Measurements from ENCODE around the gene RPL34.
"Not testable (repeated sequence)": the region's sequence is repeated elsewhere in the genome, so short reads cannot be mapped to it uniquely, and the experiment has no call there.

The RPL34 gene

DNA sequence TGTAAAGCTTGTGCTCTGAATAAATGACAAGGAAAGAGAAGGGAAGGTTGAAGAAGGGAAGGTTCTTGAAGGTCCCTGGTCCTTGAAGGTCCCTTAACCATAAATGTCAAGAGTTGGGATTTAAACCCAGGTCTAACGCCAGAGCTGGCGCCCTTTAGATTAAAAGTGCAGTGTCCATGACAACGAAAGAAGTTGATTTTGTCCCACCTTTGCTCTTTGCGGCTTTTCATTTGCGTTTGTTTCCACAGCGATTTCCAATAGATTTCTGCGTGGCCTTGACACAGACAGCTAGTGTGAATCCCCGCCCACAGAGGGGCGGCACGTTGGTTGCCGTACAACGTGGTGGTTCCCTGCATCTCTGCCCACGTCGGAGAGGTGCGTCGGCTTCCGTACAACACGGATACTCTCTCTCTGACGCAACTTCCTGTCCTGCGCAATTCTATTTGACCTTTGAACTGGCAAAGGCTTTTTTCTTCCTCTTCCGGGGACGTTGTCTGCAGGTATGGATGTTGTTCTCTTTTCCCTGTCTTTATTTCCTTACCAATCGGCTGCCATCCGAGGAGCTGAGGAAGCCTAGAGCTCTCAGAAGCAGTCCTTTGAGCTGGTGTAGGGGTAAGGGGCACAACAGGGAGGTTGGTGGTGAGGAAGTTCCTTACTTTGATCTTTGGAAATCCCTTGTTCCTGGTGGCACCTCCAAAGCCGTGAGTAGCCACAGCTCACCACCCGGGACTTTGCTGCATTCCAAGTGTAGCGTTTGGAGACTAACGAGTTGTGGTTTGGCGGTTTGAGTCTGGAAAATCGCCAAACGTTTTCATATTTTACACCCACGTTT, at the start of gene RPL34:
Gene RPL34 (plus strand): TSS at position 476 of the 832 bp plus-strand sequence. CDS start 1,384 bp downstream, outside the sequence.
- peak; percentile 89 for DNase-seq (ENCODE audit: low read depth)

DNA sequence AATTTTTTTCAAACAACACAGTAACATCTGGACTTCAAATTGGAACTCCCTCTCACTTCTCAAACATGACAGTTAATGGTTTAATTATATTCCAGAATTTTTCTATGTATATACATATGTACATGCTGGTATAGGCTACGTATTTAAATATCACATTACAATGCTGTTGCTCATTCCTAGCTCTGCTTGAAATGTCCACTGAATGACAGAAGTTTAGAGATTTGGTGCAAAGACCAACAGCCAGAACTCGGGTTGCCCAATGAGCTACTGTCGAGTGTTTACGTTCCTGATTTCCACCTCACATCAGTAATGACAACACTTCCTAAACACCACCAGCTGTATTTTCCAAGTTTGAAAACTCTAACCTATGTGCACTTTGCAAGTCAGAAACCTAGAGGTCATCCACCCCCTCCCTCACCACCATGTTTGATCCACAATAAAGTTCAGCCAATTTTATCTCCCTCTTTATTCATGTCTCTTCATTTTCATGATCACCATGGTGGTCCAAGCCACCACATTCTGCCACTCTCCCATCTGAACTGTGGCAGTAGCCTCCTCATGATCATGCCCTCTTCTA, 49.3 kb upstream of the RPL34 start:
- DNase-seq (ENCODE audit: low read depth) = peak; percentile 89

DNA sequence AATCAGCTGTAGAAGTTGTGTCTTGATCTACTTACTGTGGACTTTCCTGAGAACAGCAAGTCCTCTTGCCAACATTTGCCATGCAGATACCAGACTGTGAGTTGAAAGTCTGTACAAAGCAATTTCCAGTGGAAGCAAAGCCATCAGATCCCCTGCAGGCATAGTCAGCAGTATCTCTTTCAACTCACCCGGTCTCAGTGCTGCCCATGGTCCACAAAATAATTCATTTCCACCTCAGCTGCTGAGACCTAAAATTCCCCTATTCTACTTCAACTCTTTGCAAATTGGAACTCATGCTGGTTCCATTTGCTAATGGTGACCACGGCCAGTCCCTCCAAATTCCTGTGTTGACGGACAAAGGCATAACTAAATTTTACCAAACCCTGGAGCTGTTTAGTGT, 46.0 kb upstream of the RPL34 start:
- DNase-seq (ENCODE audit: low read depth) = no peak

GRCh38 chr4:108581083-108581482, 39.3 kb upstream of the RPL34 start:
- DNase-seq (ENCODE audit: low read depth) = no peak

GRCh38 chr4:108586778-108587177, 33.6 kb upstream of the RPL34 start:
- no peak for DNase-seq (ENCODE audit: low read depth)

DNA sequence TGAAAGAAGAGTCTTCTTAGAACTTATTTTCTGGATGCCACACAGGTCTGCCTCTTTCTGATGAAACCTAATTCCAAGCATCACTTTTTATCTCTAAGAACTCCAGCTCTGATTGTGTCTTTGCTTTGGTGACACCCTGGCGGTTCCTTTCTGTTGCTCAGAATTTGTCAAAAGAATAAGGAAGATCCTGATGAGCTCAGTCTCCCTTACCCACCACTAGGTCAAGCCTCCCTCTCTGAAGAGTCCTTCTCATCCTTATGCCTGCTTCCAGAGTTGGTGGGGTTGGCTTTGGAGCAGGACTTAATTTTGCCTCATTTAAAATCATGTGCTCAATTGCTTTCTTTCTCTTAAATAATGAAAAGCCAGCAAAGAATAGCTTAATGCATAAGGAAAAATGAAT, 31.5 kb upstream of the RPL34 start:
- no peak for DNase-seq (ENCODE audit: low read depth)

- no peak for DNase-seq (ENCODE audit: low read depth)
Measured at GRCh38 chr4:108589961-108590360, 30.4 kb upstream of the RPL34 start.

DNA sequence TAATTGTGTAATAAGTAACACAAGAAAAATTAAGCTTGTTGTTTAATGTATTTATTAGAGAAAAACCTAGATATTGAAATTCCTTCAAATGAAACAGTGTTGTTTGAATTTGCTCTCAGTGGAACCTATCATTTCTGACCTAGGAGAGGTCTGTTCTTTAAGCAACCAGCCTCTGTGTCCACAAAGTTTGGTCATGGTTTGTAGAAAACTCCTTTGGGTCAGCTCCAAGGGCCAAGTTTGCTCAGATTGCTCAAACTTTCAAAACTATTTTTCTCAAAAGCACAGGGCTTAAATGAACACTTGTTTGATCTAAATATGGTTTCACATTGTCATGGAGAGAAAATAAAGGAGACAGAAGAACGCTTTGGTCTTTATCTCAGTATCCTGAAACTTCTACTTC, 29.6 kb upstream of the RPL34 start:
- DNase-seq (ENCODE audit: low read depth) = no peak

DNA sequence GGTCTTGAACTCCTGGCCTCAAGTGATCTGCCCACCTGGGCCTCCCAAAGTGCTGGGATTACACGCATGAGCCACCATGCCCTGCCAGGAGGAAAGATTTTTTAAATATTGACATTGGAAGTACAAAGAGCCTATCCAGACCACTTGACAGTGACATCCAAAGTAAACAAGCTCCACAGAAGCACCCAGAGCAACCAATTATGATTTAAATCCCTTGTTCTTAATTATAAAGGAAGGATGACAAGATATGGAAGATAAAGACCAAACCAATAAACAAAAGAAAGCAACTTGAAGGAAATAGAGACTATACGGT, 27.7 kb upstream of the RPL34 start:
- no peak for DNase-seq (ENCODE audit: low read depth)

- DNase-seq (ENCODE audit: low read depth) = not testable (repeated sequence)
Measured at GRCh38 chr4:108594296-108594695, 26.1 kb upstream of the RPL34 start.

DNA sequence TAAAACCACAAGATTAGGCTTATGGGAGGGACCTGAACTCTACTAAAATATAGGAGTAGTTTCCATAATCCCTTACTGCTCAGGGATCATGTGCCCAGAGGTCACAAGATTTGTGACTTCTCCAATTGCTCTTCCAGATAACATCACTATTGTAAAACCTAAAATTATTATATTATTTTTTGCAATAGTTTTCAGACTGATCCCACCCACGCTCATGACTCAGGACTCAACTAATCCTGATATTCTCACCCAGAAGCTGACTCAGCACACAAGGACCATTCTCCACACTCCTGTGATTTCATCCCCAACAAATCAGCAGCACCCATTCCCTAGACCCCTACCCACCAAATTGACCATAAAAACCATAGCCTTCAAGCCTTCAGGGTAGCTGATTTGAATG, 24.0 kb upstream of the RPL34 start:
- no peak for DNase-seq (ENCODE audit: low read depth)

GRCh38 chr4:108601106-108601505, 19.3 kb upstream of the RPL34 start:
- DNase-seq (ENCODE audit: low read depth) = no peak

DNA sequence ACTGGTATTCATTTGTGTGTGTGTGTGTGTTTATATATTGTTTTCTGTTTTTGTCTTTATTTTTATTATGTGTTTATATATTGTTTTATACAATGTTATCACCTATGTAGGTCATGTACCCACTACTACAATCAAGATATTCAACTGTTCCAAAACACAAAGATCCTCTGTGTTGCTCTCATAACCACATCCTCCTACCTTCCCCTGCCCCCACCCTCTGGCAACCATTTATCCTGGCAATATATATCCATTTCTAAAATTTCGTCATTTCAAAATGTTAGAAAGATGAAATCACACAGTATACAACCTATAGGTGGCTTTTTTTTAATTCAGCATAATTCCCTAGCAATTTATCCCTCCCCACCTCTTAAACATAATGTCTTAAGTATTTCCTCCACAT, 18.8 kb upstream of the RPL34 start:
- no peak for DNase-seq (ENCODE audit: low read depth)

DNA sequence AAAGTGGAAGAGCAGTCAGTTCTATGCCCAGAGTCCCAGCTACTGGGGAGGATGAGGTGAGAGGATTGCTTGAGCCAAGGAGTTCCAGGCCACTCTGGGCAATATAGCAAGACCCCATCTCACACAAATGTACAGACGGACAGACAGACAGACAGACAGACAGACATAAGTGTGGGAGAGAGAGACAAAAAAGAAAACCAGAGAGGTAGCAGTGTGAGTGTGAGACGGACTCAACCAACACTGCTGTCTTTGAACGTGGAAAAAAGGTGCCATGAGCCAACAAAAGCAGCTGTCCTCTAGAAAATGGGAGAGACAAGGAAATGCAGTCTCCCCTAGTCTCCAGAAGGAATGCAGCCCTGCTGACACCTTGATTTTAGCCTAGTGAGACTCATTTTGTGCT, 18.2 kb upstream of the RPL34 start:
- DNase-seq (ENCODE audit: low read depth) = no peak

- no peak for DNase-seq (ENCODE audit: low read depth)
Measured at GRCh38 chr4:108607079-108607815, 13.1 kb upstream of the RPL34 start.

GRCh38 chr4:108611365-108611764, 9.0 kb upstream of the RPL34 start:
- no peak for DNase-seq (ENCODE audit: low read depth)

DNA sequence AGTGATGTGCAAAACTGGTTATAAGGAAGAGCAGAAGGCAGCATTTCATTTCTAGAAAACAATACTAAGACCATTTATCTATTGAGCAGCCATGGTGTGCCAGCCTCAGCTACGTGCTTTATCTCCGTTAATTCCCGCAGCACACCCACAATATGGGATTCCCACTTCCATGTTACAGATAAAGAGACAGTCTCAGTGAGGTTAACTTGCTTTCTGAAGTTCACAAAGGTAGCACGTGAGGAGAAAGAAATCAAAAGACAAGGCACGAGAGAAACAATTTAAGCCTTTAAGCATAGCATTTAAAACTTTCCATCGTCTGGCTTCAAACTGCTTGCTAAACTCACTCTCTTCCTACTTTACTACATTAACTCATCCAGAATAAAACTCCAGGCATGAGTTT, 8.0 kb upstream of the RPL34 start:
- no peak for DNase-seq (ENCODE audit: low read depth)

- no peak for DNase-seq (ENCODE audit: low read depth)
Measured at GRCh38 chr4:108619372-108620100, 840 bp upstream of the RPL34 start.

DNA sequence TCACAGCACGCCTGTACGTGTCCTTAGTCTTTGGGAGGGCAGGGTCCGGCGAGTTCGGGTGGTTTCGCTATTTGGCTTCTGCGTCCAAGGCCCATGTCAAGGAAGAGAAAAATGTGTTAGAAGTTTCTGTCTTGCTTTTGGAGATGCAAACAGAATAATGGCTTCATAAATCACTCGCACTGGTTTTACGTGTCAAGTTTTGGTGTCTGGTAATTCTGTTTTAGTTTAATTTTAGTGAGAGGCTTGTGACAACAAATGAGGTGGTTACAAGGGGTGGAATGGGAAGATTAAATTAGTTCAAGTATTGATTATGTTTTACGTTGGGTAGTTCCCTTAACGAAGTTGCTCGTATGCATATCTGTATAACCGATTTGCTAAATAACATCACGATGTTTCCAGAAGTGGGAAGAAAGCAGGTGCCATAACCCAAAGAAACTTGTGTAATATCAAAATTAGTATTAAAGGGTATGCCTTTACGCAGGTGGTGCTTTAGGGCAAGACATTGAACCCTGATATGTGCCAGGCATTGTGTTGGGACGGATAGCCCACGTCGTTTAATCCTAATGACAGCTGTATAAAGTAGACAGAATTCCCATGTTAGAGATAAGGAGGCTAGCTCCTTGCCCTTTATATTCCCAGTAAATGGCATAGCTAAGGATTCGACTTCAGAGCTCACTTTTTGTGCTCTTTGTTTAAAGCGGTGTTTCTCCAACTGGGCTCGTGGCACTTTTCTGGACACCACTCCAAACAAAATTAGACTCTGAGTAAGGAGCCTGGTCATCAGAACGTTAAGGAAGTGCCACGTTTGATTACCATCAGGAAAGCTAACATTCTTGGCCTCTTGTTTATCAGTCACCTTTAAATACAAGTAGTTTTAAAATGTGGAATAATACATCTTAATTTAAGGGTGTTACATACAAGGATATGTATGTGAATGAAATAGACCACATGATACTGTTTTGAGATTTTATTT, 843 bp downstream of the RPL34 start:
- DNase-seq (ENCODE audit: low read depth) = no peak

DNA sequence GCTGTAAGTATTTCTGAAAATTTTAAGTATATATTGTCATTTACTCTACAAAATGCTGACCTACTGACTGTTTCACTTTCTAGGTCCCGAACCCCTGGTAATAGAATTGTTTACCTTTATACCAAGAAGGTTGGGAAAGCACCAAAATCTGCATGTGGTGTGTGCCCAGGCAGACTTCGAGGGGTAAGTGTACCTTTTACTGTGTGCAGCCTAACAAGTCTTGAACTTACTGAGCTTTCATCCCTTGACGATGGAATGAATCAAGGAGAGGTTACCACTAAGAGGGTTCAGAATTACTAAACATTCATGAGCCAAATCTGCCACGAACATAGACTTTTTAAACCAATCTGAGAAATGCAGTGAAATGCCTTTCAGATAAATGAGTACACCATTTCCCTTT, 1.6 kb downstream of the RPL34 start:
- DNase-seq (ENCODE audit: low read depth) = no peak

DNA sequence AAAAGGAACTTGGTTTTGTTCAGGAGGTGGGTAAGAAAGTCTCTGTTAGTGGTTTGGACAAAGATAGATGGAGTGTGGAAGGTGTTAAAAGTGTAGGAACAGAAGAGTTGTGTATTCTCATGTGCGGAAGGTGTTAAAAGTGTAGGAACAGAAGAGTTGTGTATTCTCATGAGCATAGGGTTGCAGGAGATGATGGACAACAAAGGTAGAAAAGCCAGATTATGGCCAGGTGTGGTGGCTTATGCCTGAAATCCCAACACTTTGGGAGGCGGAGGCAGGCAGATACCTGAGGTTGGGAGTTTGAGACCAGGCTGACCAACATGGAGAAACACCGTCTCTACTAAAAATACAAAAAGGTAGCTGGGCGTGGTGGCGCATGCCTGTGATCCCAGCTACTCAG, 2.5 kb downstream of the RPL34 start:
- no peak for DNase-seq (ENCODE audit: low read depth)
